ENCODE data around the gene CRKL. TPM values are rescaled to one million over a fixed set of nuclear protein-coding genes. Genes with fewer than 3 reads are reported as not detected.

CRKL gene
- total and polyA plus RNA-seq, 2 experiments from 2014 or later = 26.7 to 42.5 TPM

- Histone ChIP-seq H3K27ac (no peak overlapping the region), H2AFZ (no peak overlapping the region), H3K9me2 (ENCODE audit: insufficient read depth) (no peaks in the 10 kb centered on the region), H3K4me2 (ENCODE audit: unreplicated experiment) (no peak overlapping the region), H3F3A (ENCODE audit: insufficient read depth) (no peaks in the 10 kb centered on the region), H3K79me2 (ENCODE audit: insufficient read depth) (no peaks in the 10 kb centered on the region), H3K9ac (no peak overlapping the region), H3K4me1 (ENCODE audit: insufficient read depth) (no peaks in the 10 kb centered on the region), H4K20me1 (ENCODE audit: insufficient read depth) (no peaks in the 10 kb centered on the region), H3K27me3 (replicated peaks; ENCODE audit: insufficient read depth) (no peaks in the 10 kb centered on the region), H3K9me3 (ENCODE audit: low read depth) (no peaks in the 10 kb centered on the region), H3K36me3 (ENCODE audit: low read depth) (no peaks in the 10 kb centered on the region), H3K4me3 (no peak overlapping the region)
- no peak for DNase-seq
- in situ Hi-C loops (cut with MboI) = no loop called here
- 60 to 80% methylated on average over 12 to 19 of the region's 21 CpGs for WGBS, 2 experiments (ENCODE audit: low coverage in 1 of 2, low lambda C conversion rate in 2 of 2, missing lambda C conversion rate in 2 of 2)
- no peak for TF ChIP-seq EZH2 (IDR thresholded peaks at IDR 0.05; ENCODE audit: insufficient read depth, poor library complexity, severe bottlenecking)
- TF ChIP-seq EZH2phosphoT487 (IDR thresholded peaks at IDR 0.05; ENCODE audit: insufficient read depth, low read depth) = no peak
These were observed 55.8 kb downstream of the CRKL start for GRCh38 chr22:20972933-20973577.

DNA sequence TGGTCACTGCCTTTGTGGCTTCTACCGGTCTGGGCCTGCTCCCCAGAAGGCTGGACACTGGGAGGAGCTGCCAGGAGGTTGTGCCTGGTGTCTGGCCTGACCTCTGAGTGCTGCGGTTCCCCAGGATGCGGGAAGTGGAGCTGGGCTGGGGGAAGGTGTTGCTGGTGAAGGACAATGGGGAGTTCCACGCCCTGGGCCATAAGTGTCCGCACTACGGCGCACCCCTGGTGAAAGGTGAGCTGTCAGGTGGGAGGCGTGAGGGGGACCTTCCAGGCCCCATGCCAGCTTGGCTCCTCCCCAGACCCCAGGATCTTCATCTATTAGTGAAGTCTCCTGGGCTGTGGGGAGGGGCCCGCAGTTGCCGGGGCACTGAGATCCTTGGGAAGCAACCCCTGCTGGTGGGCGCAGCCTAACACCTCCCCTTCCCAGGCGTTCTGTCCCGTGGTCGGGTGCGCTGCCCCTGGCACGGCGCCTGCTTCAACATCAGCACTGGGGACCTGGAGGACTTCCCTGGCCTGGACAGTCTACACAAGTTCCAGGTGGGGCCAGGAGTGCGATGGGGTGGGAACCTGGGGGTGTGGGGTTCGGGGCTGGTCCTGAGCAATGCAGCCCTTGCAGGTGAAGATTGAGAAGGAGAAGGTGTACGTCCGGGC is 56.6 kb downstream of the CRKL start:
- 37 to 40% methylated on average over 17 to 20 of the region's 21 CpGs for WGBS, 2 experiments (ENCODE audit: low coverage in 1 of 2, low lambda C conversion rate in 2 of 2, missing lambda C conversion rate in 2 of 2)
- Histone ChIP-seq H3K4me1 (ENCODE audit: insufficient read depth) (no peaks in the 10 kb centered on the region), H3K9ac (no peak overlapping the region), H3K9me2 (ENCODE audit: insufficient read depth) (no peaks in the 10 kb centered on the region), H3F3A (ENCODE audit: insufficient read depth) (no peaks in the 10 kb centered on the region), H2AFZ (no peak overlapping the region), H3K9me3 (ENCODE audit: low read depth) (no peaks in the 10 kb centered on the region), H3K4me3 (no peak overlapping the region), H3K4me2 (ENCODE audit: unreplicated experiment) (no peak overlapping the region), H3K27ac (no peak overlapping the region), H3K36me3 (ENCODE audit: low read depth) (no peaks in the 10 kb centered on the region), H3K27me3 (replicated peaks; ENCODE audit: insufficient read depth) (no peaks in the 10 kb centered on the region), H4K20me1 (ENCODE audit: insufficient read depth) (no peaks in the 10 kb centered on the region), H3K79me2 (ENCODE audit: insufficient read depth) (no peaks in the 10 kb centered on the region)
- no peak for DNase-seq
- TF ChIP-seq EZH2 (IDR thresholded peaks at IDR 0.05; ENCODE audit: insufficient read depth, poor library complexity, severe bottlenecking) (no peak), EZH2phosphoT487 (IDR thresholded peaks at IDR 0.05; ENCODE audit: insufficient read depth, low read depth) (no peak)
- in situ Hi-C loops (cut with MboI) = no loop called here

DNA sequence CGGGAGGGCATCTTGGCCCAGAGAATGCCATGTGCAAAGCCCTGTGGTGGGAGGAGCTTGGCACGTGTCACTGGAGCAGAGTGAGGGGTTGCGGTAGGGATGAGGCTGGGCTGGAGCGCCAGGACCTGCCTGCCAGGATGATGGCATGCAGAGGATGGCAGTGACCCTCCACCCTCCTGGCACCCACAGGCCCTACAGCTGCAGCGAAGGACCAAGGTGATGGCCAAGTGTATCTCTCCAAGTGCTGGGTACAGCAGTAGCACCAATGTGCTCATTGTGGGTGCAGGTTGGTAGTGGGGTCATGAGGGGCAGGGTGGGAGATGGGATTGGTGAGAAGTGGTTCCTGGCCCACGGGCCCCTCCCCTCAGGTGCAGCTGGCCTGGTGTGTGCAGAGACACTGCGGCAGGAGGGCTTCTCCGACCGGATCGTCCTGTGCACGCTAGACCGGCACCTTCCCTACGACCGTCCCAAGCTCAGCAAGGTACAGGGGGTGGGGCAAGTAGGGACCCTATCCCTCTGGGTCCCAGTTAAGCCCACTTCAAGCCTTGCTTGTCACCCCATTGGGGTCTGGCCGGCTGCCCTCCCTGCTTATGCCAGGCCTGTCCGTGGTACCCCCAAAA is 57.2 kb downstream of the CRKL start:
- H3K4me1 ChIP-seq (ENCODE audit: insufficient read depth) = no peaks in the 10 kb centered on the region
- no peak overlapping the region for H3K4me2 ChIP-seq (ENCODE audit: unreplicated experiment)
- H4K20me1 ChIP-seq (ENCODE audit: insufficient read depth) = no peaks in the 10 kb centered on the region
- H3K36me3 ChIP-seq (ENCODE audit: low read depth) = no peaks in the 10 kb centered on the region
- no peaks in the 10 kb centered on the region for H3K27me3 ChIP-seq (replicated peaks; ENCODE audit: insufficient read depth)
- H3K4me3 ChIP-seq = no peak overlapping the region
- H3F3A ChIP-seq (ENCODE audit: insufficient read depth) = no peaks in the 10 kb centered on the region
- in situ Hi-C loops (cut with MboI) = no loop called here
- H3K27ac ChIP-seq = no peak overlapping the region
- no peak for DNase-seq
- H3K9ac ChIP-seq = no peak overlapping the region
- no peaks in the 10 kb centered on the region for H3K79me2 ChIP-seq (ENCODE audit: insufficient read depth)
- no peaks in the 10 kb centered on the region for H3K9me2 ChIP-seq (ENCODE audit: insufficient read depth)
- H3K9me3 ChIP-seq (ENCODE audit: low read depth) = no peaks in the 10 kb centered on the region
- 58 to 68% methylated on average over 14 to 16 of the region's 16 CpGs for WGBS, 2 experiments (ENCODE audit: low coverage in 1 of 2, low lambda C conversion rate in 2 of 2, missing lambda C conversion rate in 2 of 2)
- TF ChIP-seq EZH2phosphoT487 (IDR thresholded peaks at IDR 0.05; ENCODE audit: insufficient read depth, low read depth) (no peak), EZH2 (IDR thresholded peaks at IDR 0.05; ENCODE audit: insufficient read depth, poor library complexity, severe bottlenecking) (no peak)
- H2AFZ ChIP-seq = no peak overlapping the region

DNA sequence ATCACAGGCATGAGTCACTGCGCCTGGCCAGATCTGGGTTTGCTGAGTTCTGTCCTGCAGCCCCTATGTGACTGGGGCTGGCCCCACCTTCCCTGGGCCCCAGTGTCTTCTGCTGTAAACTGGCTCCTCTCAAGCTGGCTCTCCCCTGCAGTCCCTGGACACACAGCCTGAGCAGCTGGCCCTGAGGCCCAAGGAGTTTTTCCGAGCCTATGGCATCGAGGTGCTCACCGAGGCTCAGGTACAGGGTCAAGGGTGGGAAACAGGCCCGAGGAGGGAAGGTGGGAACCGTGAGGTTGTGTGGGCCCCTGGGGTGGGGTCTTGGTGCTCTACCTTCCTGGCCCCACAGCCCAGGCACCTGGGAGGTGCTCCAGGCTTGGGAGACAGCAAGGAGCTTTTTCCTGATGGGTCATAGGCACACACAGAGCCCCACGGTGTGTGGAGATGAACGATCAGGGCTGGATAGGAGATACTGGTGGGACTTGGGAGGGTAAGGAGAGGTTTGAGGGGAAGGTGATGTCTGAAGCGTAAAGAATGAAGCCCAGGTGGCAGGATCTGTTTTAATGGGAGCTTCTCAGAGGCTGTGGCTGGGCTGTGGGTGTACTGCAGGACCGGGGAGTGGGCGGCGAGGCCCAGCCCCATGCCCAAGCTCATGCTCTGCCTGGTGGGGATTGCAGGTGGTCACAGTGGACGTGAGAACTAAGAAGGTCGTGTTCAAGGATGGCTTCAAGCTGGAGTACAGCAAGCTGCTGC is 58.5 kb downstream of the CRKL start:
- no peaks in the 10 kb centered on the region for H3K9me2 ChIP-seq (ENCODE audit: insufficient read depth)
- H2AFZ ChIP-seq = no peak overlapping the region
- no peaks in the 10 kb centered on the region for H3F3A ChIP-seq (ENCODE audit: insufficient read depth)
- no peak for DNase-seq
- no peaks in the 10 kb centered on the region for H3K4me1 ChIP-seq (ENCODE audit: insufficient read depth)
- 68 to 70% methylated on average over 13 to 14 of the region's 14 CpGs for WGBS, 2 experiments (ENCODE audit: low coverage in 1 of 2, low lambda C conversion rate in 2 of 2, missing lambda C conversion rate in 2 of 2)
- TF ChIP-seq EZH2 (IDR thresholded peaks at IDR 0.05; ENCODE audit: insufficient read depth, poor library complexity, severe bottlenecking) (no peak), EZH2phosphoT487 (IDR thresholded peaks at IDR 0.05; ENCODE audit: insufficient read depth, low read depth) (no peak)
- H3K9ac ChIP-seq = no peak overlapping the region
- H3K79me2 ChIP-seq (ENCODE audit: insufficient read depth) = no peaks in the 10 kb centered on the region
- in situ Hi-C loops (cut with MboI) = no loop called here
- no peak overlapping the region for H3K4me3 ChIP-seq
- no peaks in the 10 kb centered on the region for H4K20me1 ChIP-seq (ENCODE audit: insufficient read depth)
- H3K27me3 ChIP-seq (replicated peaks; ENCODE audit: insufficient read depth) = no peaks in the 10 kb centered on the region
- H3K4me2 ChIP-seq (ENCODE audit: unreplicated experiment) = no peak overlapping the region
- H3K36me3 ChIP-seq (ENCODE audit: low read depth) = no peaks in the 10 kb centered on the region
- no peak overlapping the region for H3K27ac ChIP-seq
- H3K9me3 ChIP-seq (ENCODE audit: low read depth) = no peaks in the 10 kb centered on the region
